ENCODE data around the gene TALDO1. TPM values are rescaled to one million over a fixed set of nuclear protein-coding genes. Genes with fewer than 3 reads are reported as not detected.

The TALDO1 gene
- total and polyA plus RNA-seq, 12 donors = 55.3 to 124 (median 96.3) TPM

GRCh38 chr11:793556-793955 lies 46.3 kb downstream of the TALDO1 start:
- 84 to 92% methylated on average over 7 of the region's 7 CpGs for WGBS, 2 donors

GRCh38 chr11:794013-794765 lies 46.9 kb downstream of the TALDO1 start:
- Histone ChIP-seq H3K9me3 (no peaks in the 10 kb centered on the region), H3K27ac (no peak overlapping the region), H3K36me3 (peaks cover 0 to 28% (median 0%) of the 10 kb centered on the region in 9 donors), H3K4me1 (peaks cover 17 to 44% (median 30%) of the 10 kb centered on the region in 9 donors), H3K4me3 (no peak overlapping the region), H3K27me3 (peaks cover 0 to 18% (median 12%) of the 10 kb centered on the region in 7 donors)
- TF ChIP-seq CTCF (IDR thresholded peaks at IDR 0.05) = no peak
- ATAC-seq (no peak), DNase-seq (peak in 1 of 2 donors; percentile 11)
- 92 to 93% methylated on average over 30 to 31 of the region's 31 CpGs for WGBS, 2 donors
- intact Hi-C loops (cut with DNase I) = loop anchor here in 1 of 10 donors (2.0 kb wide), 1 partner anchor 13 kb away; no protein-coding TSS in a partner anchor

More at GRCh38 chr11:793556-793955, 46.3 kb downstream of the TALDO1 start:
- H3K9me3 ChIP-seq = no peaks in the 10 kb centered on the region
- intact Hi-C loops (cut with DNase I) = no loop called here
- peaks cover 0 to 24% (median 0%) of the 10 kb centered on the region in 9 donors for H3K36me3 ChIP-seq
- peaks cover 0 to 24% (median 16%) of the 10 kb centered on the region in 7 donors for H3K27me3 ChIP-seq
- H3K27ac ChIP-seq = no peak overlapping the region
- ATAC-seq (no peak), DNase-seq (peak in 1 of 2 donors; percentile 13)
- H3K4me3 ChIP-seq = no peak overlapping the region
- TF ChIP-seq CTCF (IDR thresholded peaks at IDR 0.05) = no peak
- peaks cover 17 to 41% (median 29%) of the 10 kb centered on the region in 9 donors for H3K4me1 ChIP-seq

GRCh38 chr11:794766-795633 lies 47.7 kb downstream of the TALDO1 start:
- intact Hi-C loops (cut with DNase I) = loop anchor here in 1 of 10 donors (2.0 kb wide), 1 partner anchor 14 kb away; no protein-coding TSS in a partner anchor
- ATAC-seq (no peak), DNase-seq (peak in 1 of 2 donors; percentile 17)
- peaks cover 0 to 10% (median 6%) of the 10 kb centered on the region in 7 donors for H3K27me3 ChIP-seq
- peak overlapping the region in 9 of 10 donors; percentile 45 to 99 (median 83) for H3K4me3 ChIP-seq
- no peak for TF ChIP-seq CTCF (IDR thresholded peaks at IDR 0.05)
- H3K36me3 ChIP-seq = peaks cover 0 to 36% (median under 1%) of the 10 kb centered on the region in 9 donors
- H3K27ac ChIP-seq = peak overlapping the region in 4 of 10 donors; percentile 79 to 89 (median 88)
- 64 to 65% methylated on average over 37 to 38 of the region's 38 CpGs for WGBS, 2 donors
- H3K9me3 ChIP-seq = no peaks in the 10 kb centered on the region
- peaks cover 17 to 42% (median 30%) of the 10 kb centered on the region in 9 donors for H3K4me1 ChIP-seq
